ENCODE results near the gene HORMAD2. TPM values are rescaled to one million over a fixed set of nuclear protein-coding genes. Genes with fewer than 3 reads are reported as not detected.

HORMAD2 gene
- polyA plus RNA-seq, 3 donors from 2014 or later: not detected

DNA sequence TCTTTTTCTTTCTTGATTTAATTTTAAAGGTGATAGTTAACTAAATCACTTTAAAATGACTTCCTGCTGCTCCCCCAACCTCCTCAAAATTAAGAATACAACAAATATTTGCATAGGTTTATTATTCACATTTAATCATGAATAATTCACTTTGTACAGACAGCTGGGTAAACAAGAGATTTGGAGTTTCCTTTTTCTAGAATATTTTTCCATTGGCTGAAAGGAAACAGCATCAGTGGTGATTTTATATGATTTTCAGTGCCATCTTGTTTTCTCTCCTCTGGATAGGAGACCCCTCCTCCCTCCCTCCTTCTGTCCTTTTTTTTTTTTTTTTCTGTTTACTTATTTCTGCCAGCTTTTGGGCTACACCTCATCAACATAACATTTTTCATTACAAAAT lies 105.8 kb downstream of the HORMAD2 start:
- no peaks in the 10 kb centered on the region for H3K36me3 Mint-ChIP-seq
- H3K27ac Mint-ChIP-seq: no peak overlapping the region
- H3K4me3 Mint-ChIP-seq: no peak overlapping the region
- no peaks in the 10 kb centered on the region for H3K9me3 Mint-ChIP-seq
- H3K27me3 Mint-ChIP-seq (ENCODE audit: low read depth in 3 of 3): peaks cover 0 to 7% (median 5%) of the 10 kb centered on the region in 3 donors
- peaks cover 8 to 24% of the 10 kb centered on the region in 2 donors for H3K4me1 Mint-ChIP-seq
- no peak for DNase-seq

DNA sequence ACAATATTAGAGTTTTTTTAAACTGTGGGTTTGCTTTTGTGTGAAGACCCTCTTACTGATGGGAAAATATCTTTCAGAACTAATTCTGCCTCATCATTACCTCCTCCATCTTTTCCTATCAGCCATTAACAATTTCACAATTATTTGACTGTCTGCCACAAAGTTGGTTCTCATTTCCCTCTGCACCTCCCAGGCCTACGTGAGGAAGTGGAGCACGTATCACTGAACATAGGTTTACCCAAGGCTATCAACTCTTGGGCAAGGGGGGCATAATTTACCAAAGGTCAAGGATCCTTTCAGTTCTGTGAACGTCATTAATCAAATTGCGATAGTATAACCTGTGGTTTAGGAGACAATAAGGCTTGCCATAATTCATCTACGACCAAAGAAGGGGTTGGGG lies 106.2 kb downstream of the HORMAD2 start:
- H3K36me3 Mint-ChIP-seq: no peaks in the 10 kb centered on the region
- H3K27ac Mint-ChIP-seq: peak overlapping the region in 2 of 6 donors; percentile 20 to 64
- H3K4me3 Mint-ChIP-seq: no peak overlapping the region
- H3K9me3 Mint-ChIP-seq: no peaks in the 10 kb centered on the region
- no peak for DNase-seq
- peaks cover 8 to 26% of the 10 kb centered on the region in 2 donors for H3K4me1 Mint-ChIP-seq
- H3K27me3 Mint-ChIP-seq (ENCODE audit: low read depth in 3 of 3): peaks cover 0 to 7% (median 5%) of the 10 kb centered on the region in 3 donors

DNA sequence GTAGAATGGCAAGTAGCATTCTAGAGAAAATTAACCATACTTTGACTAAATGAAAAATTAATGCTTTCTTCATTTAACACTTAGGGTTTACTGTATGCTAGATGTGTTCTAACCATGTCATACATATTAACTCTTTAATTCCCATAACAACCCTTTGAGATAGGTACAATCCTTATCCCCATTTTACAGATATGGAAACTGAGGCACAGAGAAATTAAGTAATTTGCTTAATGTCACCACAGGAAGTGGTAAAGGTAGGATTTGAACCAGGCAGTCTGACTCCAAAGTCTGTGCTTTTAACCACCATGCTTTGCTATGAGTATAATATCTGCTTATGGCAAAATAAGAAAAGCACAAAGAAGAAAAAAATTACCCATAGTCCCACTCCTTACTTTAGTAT lies 106.8 kb downstream of the HORMAD2 start:
- Mint-ChIP-seq H3K9me3 (no peaks in the 10 kb centered on the region), H3K4me3 (no peak overlapping the region), H3K27ac (no peak overlapping the region), H3K27me3 (ENCODE audit: low read depth in 3 of 3) (peaks cover under 1 to 7% (median 5%) of the 10 kb centered on the region in 3 donors), H3K4me1 (peaks cover 10 to 31% of the 10 kb centered on the region in 2 donors), H3K36me3 (no peaks in the 10 kb centered on the region)
- DNase-seq: no peak

DNA sequence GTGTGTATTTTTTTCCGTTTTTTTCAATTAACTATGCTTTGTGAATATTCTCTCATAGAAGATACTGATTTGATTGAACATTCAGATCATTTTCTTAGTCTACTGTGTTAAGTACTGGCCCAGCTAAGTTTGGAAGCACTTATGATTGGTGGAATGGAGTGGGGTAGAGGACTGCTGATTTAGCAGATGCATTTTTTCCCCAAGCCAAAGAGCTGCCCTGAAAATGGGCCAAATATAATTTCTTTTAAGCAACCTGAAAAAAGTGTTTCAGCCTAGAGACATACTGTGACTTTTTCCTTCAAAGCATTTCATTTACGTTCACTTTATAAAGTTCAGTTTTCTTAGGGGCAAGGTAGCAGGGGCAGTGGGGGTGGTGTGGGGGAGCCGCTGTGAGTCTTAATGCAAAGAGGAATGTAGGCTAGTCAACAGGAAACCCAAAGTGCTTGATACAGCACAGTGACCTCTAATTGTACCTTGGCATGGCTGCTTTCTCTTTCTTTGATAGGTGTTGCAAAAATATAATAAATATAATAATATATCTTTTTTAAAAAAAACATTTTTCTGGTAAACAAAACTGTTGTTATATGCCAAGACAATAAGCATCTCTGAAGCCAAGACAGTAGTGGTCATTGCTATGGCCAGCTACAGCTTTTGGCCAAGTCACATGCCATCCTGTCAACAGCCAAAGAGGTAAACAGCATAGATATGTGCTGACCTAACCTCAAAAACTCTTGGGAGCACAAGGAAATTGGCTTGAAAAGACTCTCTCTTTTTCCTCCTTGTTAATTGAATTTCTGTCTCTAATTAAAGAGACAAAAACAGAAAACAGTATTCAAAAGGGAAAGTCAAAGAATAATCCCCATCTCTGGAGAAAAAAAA lies 107.5 kb downstream of the HORMAD2 start:
- Mint-ChIP-seq H3K27me3 (ENCODE audit: low read depth in 3 of 3) (peaks cover 3 to 7% (median 5%) of the 10 kb centered on the region in 3 donors), H3K27ac (peak overlapping the region in 2 of 6 donors; percentile 13 to 37), H3K4me3 (peak overlapping the region in 1 of 5 donors; percentile 21), H3K4me1 (peaks cover 17 to 38% of the 10 kb centered on the region in 2 donors), H3K36me3 (no peaks in the 10 kb centered on the region), H3K9me3 (no peaks in the 10 kb centered on the region)
- DNase-seq: no peak

DNA sequence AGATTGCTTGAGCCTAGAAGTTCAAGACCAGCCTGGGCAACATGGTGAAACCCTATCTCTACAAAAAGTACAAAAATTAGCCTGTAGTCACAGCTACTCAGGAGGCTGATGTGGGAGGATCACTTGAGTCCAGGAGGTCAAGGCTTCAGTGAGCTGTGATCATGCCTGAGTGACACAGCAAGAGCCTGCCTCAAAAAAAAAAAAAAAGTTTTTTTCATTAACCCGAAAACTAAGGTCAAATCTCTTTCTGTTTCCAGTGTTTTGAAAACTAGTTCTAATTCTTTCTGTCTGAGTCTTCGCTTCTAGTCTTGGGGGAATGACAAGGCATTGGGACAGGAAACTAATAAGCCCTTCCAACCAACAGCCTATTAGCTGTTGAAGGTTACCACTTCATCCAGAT lies 108.6 kb downstream of the HORMAD2 start:
- no peaks in the 10 kb centered on the region for H3K9me3 Mint-ChIP-seq
- H3K4me1 Mint-ChIP-seq: peaks cover 26 to 49% of the 10 kb centered on the region in 2 donors
- peaks cover 5 to 7% (median 6%) of the 10 kb centered on the region in 3 donors for H3K27me3 Mint-ChIP-seq (ENCODE audit: low read depth in 3 of 3)
- H3K4me3 Mint-ChIP-seq: no peak overlapping the region
- no peak for DNase-seq
- H3K27ac Mint-ChIP-seq: peak overlapping the region in 1 of 6 donors; percentile 60
- H3K36me3 Mint-ChIP-seq: no peaks in the 10 kb centered on the region

DNA sequence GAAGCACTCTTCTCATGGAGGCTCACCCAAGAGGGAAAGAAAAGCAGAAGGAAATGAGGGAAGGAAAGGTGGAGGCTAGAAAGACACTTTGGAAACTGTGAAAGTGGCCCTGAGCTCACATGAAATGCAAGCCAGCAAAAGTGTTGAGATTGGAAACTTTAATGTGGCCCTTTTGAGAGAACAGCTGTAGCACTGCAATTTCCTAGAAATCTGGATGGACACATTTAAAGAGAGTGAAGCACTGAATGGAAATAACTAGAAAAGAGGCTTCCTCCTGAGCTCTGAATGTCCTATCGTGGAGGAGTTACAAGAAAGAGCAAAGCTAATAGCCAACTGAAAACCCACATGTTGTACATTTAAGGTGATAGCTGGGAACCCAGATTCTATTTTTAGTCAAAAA lies 110.3 kb downstream of the HORMAD2 start:
- H3K9me3 Mint-ChIP-seq: no peaks in the 10 kb centered on the region
- H3K4me1 Mint-ChIP-seq: peaks cover 37 to 61% of the 10 kb centered on the region in 2 donors
- peaks cover 7% of the 10 kb centered on the region in 3 donors for H3K27me3 Mint-ChIP-seq (ENCODE audit: low read depth in 3 of 3)
- peak overlapping the region in 4 of 6 donors; percentile 13 to 77 (median 56) for H3K27ac Mint-ChIP-seq
- no peaks in the 10 kb centered on the region for H3K36me3 Mint-ChIP-seq
- DNase-seq: no peak
- no peak overlapping the region for H3K4me3 Mint-ChIP-seq

DNA sequence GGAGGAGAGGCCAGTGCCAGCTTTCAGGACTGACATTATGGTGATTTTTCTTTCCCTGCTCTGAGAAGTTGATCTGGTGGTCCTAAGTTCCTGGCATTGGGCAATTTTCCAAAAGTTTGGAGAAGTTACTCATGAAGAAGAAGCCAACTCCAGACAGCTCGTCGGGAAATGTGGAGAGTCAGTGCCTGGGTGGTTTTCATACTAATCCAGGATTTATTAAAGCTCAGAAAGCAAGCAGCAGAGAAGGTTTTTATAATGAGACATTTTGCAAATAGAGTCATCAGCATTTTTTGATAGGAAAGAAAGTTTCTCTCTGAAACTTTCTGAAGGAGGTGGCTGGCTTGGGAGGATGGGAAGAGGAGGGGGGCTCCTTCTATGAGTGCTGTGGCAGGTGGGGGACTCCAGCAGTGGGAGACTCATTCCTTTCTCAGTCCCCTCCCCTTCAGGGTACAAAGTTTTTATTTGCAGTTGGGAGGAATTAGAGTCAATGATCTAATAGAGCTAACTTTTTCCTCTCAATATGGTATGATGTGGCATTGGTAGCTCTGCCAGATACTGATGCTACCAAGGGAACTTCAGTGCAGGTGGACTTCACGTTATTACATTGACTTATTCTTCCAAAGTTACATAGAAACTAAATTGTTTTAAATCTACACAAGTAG lies 110.9 kb downstream of the HORMAD2 start:
- H3K27ac Mint-ChIP-seq: peak overlapping the region in 4 of 6 donors; percentile 13 to 77 (median 56)
- no peak for DNase-seq
- no peak overlapping the region for H3K4me3 Mint-ChIP-seq
- peaks cover 43 to 67% of the 10 kb centered on the region in 2 donors for H3K4me1 Mint-ChIP-seq
- no peaks in the 10 kb centered on the region for H3K36me3 Mint-ChIP-seq
- peaks cover 7 to 9% (median 7%) of the 10 kb centered on the region in 3 donors for H3K27me3 Mint-ChIP-seq (ENCODE audit: low read depth in 3 of 3)
- no peaks in the 10 kb centered on the region for H3K9me3 Mint-ChIP-seq

DNA sequence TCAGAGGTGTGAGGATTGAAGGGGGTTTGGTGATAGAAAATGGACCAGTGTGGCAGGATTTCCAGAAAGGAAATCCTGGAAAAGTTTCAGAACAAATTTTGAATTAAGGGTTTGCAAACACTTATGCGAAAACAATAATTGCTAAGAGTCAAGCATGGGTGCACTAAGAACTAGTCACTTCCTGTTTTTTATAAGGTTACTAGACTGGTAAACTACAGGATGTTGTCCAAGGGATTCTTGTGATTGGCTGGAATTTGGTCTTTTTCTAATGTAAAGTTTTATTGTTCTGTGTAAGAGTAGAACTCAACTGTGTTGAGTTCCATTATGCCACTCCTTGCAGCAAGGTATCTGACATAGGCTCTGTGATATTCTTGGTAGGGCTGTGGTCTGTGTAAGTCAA lies 112.2 kb downstream of the HORMAD2 start:
- Mint-ChIP-seq H3K27me3 (ENCODE audit: low read depth in 3 of 3) (peaks cover 7 to 13% (median 9%) of the 10 kb centered on the region in 3 donors), H3K4me1 (peaks cover 50 to 70% of the 10 kb centered on the region in 2 donors), H3K36me3 (no peaks in the 10 kb centered on the region), H3K27ac (peak overlapping the region; percentile 42 to 96 (median 92)), H3K4me3 (peak overlapping the region; percentile 1 to 37 (median 12)), H3K9me3 (no peaks in the 10 kb centered on the region)
- peak in 1 of 3 donors; percentile 19 for DNase-seq

DNA sequence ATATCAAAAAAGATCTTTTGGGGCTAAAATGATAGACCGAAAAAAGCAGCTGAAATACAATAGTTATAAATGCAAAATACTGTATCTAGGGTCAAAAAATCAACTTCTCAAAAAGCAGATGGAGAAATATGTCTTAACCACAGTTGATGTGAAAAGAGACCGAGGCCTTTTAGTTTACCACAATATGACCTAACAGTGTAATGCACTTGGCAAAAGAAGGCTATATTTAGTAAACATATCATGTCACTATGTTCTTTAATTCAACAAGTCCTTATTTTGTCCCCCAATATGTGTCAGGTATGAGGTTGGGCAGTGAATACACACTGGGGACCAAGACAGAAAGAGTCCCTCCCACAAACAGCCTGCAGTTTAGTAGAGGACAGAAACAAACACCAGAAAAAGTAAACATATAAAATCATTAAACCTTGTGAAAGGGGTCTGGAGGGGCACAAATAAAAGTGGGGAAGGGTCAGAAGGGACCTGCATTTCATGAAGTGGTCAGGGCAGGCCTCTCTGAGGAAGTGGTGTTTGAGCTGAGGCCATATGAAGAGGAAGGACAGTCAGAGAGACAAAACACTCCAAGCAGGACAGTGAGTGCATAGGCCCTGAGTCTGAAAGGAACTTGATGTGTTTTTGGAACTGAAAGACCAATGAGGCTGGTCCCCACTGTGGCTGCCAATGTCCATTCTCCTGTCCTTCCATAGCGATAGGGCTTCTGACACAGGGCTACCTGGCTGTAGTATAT lies 112.9 kb downstream of the HORMAD2 start:
- peaks cover 47 to 68% of the 10 kb centered on the region in 2 donors for H3K4me1 Mint-ChIP-seq
- H3K27ac Mint-ChIP-seq: peak overlapping the region; percentile 81 to 96 (median 92)
- DNase-seq: peak; percentile 41 to 65 (median 64)
- peaks cover 7 to 13% (median 9%) of the 10 kb centered on the region in 3 donors for H3K27me3 Mint-ChIP-seq (ENCODE audit: low read depth in 3 of 3)
- peak overlapping the region in 4 of 5 donors; percentile 15 to 55 (median 34) for H3K4me3 Mint-ChIP-seq
- H3K9me3 Mint-ChIP-seq: no peaks in the 10 kb centered on the region
- no peaks in the 10 kb centered on the region for H3K36me3 Mint-ChIP-seq

DNA sequence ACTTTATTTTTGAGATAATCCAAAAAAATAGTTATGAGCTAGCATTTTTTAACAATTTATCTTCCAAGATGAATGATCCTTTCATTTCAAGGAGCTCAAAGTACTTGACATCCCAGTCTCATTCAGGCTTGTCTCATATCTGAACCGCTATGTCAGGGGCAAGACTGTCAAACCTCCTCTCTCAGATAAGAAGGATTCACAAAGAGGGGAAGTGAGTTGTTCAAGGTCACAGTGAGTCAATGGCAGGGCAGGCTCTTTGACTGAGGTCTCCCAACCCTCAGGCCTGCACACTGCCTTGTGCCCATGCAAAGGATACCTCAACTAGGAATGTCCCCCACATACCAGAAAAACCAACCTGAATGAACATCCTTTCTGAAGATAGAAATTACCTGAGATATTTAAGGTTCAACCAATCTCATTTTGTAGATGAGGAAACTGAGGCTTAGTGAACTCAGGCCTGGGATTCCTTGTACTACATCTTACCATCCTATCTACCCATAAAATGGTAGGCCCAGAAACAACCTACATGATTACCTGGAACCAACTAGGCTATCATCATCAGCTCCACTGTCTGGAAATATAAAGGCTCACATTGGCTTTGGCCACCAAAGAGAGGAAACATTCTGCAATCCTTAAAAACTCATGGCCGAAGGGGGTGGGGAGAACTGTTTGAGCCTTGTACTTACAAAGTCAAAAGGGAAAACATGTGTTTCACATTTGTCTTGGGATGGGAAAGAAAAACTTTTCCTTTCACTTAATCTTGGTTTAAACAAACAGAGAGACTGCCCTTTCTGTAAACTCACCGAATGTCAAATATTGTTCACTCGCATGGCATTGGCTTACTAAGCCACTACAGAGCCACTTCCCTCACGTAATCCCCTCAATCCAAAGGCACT lies 115.2 kb downstream of the HORMAD2 start:
- Mint-ChIP-seq H3K27me3 (ENCODE audit: low read depth in 3 of 3) (peaks cover 4 to 11% (median 7%) of the 10 kb centered on the region in 3 donors), H3K4me3 (peak overlapping the region; percentile 60 to 76 (median 66)), H3K4me1 (peaks cover 47 to 71% of the 10 kb centered on the region in 2 donors), H3K9me3 (no peaks in the 10 kb centered on the region), H3K36me3 (no peaks in the 10 kb centered on the region), H3K27ac (peak overlapping the region; percentile 90 to 99 (median 96))
- no peak for DNase-seq

DNA sequence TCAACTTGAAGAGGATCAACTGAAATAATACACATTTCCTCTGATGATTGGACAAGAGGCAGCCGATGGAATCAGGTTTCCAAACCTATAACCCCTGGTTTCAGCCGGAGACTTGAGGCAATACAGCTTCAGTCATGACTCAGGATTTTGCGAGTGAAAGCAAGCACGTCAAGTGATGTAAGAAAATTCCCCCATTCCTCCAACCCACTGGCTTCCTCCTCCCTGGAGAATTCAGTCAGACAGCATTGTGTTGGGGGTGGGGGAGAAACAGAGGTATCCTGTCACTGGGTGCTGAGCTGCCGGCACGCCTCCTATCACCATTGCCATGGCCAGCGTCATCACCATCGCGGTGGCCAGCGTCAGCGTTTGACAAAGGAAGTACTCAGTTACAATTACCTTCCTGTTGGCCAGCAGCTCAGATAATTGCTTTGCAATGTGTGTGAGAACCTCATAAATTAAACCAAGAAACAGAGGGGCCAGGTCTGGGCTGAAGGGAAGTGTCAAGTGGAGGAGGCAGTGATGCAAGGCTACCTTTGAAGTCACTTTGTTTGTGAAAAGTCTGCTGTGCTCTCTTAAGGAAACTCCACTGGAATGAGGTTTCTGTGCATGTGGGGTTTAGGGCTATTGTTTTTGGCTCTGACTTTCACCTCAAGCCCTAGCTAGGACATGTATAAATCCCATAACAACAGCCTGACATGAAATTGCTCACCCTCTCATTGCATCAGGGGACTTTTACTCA lies 116.0 kb downstream of the HORMAD2 start:
- Mint-ChIP-seq H3K27me3 (ENCODE audit: low read depth in 3 of 3) (peaks cover 2 to 8% (median 7%) of the 10 kb centered on the region in 3 donors), H3K4me3 (peak overlapping the region; percentile 60 to 76 (median 66)), H3K36me3 (no peaks in the 10 kb centered on the region), H3K9me3 (no peaks in the 10 kb centered on the region), H3K4me1 (peaks cover 47 to 64% of the 10 kb centered on the region in 2 donors), H3K27ac (peak overlapping the region; percentile 90 to 99 (median 96))
- DNase-seq: peak; percentile 89 to 93 (median 92)

DNA sequence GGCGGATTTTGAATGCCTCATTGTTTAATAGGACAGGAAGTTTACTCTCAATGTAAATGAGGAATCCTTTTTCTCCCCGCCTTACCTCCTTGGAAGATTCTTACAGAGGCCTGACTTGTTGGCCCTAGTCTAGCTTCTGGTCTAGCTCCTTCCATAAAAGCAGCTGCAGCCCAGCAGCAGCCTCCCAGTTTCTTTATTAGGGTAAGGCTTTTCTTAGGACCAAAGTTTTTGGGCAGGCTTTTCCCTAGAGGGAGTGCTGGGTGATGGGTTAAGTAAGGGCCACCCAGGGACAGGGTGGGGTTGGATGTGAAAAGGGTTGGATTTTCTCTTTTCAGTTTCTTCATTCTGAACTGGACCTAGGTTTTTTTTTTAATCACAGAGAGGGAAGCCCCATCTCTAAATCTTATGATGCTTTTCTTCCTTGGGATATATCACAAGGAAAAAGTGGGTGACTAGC lies 116.6 kb downstream of the HORMAD2 start:
- peaks cover 2 to 8% (median 7%) of the 10 kb centered on the region in 3 donors for H3K27me3 Mint-ChIP-seq (ENCODE audit: low read depth in 3 of 3)
- H3K36me3 Mint-ChIP-seq: no peaks in the 10 kb centered on the region
- peak overlapping the region; percentile 90 to 99 (median 96) for H3K27ac Mint-ChIP-seq
- peak overlapping the region; percentile 60 to 76 (median 66) for H3K4me3 Mint-ChIP-seq
- H3K9me3 Mint-ChIP-seq: no peaks in the 10 kb centered on the region
- peaks cover 46 to 61% of the 10 kb centered on the region in 2 donors for H3K4me1 Mint-ChIP-seq
- DNase-seq: no peak

Data from immature natural killer cell (primary cell).